ENCODE data around the gene LLCFC1. TPM values are rescaled to one million over a fixed set of nuclear protein-coding genes. Genes with fewer than 3 reads are reported as not detected.

LLCFC1 gene
- total and polyA plus RNA-seq, 2 of the 8 experiments (the other 6 are each of a cell fraction or from before 2014, with no cell fraction given), result not detected

DNA sequence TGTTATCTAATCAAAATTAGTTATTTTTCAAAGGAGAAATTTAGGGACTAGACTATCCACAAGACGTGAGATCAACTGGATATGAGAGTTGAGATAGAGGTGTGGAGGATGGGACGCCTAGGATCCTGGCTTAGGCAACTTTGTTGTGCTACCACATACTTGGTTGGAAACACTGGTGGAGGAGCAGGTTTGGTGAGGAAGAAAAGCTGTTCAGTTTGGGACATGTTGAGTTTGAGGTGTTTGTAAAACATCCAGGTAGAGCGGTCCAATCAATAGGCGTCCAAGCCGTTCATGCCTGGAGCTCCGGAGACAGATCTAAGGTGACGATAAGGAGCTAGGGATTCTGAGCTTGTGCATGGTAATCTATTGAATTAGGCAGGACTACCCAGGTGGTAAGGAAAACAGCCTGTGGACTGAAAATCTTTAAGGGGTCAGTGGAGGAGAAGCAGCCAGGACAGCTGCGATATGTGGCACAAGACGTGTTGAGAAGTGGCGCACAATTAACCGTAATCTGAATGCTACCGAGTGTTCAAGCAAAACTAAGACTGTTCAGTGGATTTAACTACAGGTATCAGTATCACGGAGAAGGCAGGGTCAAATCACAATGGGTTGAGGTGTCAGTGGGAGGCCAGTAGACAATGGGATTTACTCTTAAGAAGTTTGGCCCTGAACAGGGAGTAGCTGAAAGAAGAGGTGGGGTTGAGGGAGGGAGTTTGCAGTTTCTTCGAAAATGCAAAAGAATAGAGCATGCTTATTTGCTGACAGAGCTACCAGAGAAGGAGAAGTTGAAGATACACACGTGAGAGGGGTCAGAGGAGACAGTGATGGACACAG lies 37.6 kb upstream of the LLCFC1 start:
- DNase-seq (ENCODE audit: low read depth in 1 of 2, low spot score in 2 of 2) (no peak), FAIRE-seq (no peak)
- H3K9ac ChIP-seq (replicated peaks in 1 of 4; ENCODE audit: extremely low read depth in 1 of 4, low read depth in 3 of 4, low read length in 3 of 4), result no peak overlapping the region
- H3K27ac ChIP-seq (ENCODE audit: low read depth, low read length), result no peak overlapping the region
- CTCF ChIA-PET (ENCODE audit: partially characterized antibody), result interaction anchor here (0.6 to 5.0 kb wide), 16 partner anchors 8 to 314 kb away, joined by 3 to 34 read pairs (median 4); partner anchors contain the start of gene KEL
- no peak overlapping the region for H3K4ac ChIP-seq (replicated peaks; ENCODE audit: insufficient read length, low read depth, low read length)
- no peak overlapping the region; a peak in 1 of 4 replicates for H3K4me2 ChIP-seq (ENCODE audit: insufficient read depth in 1 of 2, low read depth in 2 of 2, low read length in 2 of 2)
- H2BK5ac ChIP-seq (ENCODE audit: low read depth, low read length), result no peak overlapping the region
- H3K14ac ChIP-seq (ENCODE audit: insufficient read length), result no peak overlapping the region
- H2AK5ac ChIP-seq (ENCODE audit: low read depth, low read length), result no peak overlapping the region
- 83% methylated on average over 15 of the region's 15 CpGs; no CpG with 5 or more reads in 1 of the 2 experiments for WGBS, 2 experiments (ENCODE audit: extremely low coverage in 1 of 2, insufficient coverage in 1 of 2, insufficient read length in 1 of 2, insufficient replicate concordance in 2 of 2, low coverage in 1 of 2, low lambda C conversion rate in 2 of 2, missing lambda C conversion rate in 1 of 2)
- peaks cover 19 to 23% of the 10 kb centered on the region in 2 experiments for H3K9me3 ChIP-seq (ENCODE audit: insufficient read depth in 2 of 2, low read depth in 1 of 2, low read length in 1 of 2)
- H2BK120ac ChIP-seq (replicated peaks; ENCODE audit: low read depth, low read length), result no peak overlapping the region
- no peak overlapping the region for H4K5ac ChIP-seq (ENCODE audit: insufficient read length, low read depth, low read length)
- H2AFZ ChIP-seq (ENCODE audit: low read length), result no peak overlapping the region
- no peaks in the 10 kb centered on the region; a peak in 1 of 7 replicates for H3K27me3 ChIP-seq (replicated peaks in 1 of 4; ENCODE audit: control insufficient read depth in 3 of 4, extremely low read depth in 1 of 4, insufficient read depth in 3 of 4, low read length in 3 of 4)
- H3K56ac ChIP-seq (replicated peaks; ENCODE audit: insufficient read length, low read depth, low read length), result no peak overlapping the region
- no peaks in the 10 kb centered on the region for H3K23me2 ChIP-seq (ENCODE audit: low read depth, low read length)
- no peaks in the 10 kb centered on the region for H3K79me2 ChIP-seq (ENCODE audit: control insufficient read depth in 1 of 2, insufficient read depth in 2 of 2, low read length in 2 of 2)
- no peak overlapping the region for H2BK20ac ChIP-seq (ENCODE audit: low read length)
- peaks cover 0 to 3% (median 0%) of the 10 kb centered on the region in 4 experiments; a peak in 1 of 7 replicates for H3K4me1 ChIP-seq (replicated peaks in 1 of 4; ENCODE audit: control insufficient read depth in 3 of 4, insufficient read depth in 4 of 4, low read length in 3 of 4)
- no peaks in the 10 kb centered on the region for H3K36me3 ChIP-seq (ENCODE audit: control insufficient read depth in 2 of 4, insufficient read depth in 4 of 4, low read length in 3 of 4)
- H4K91ac ChIP-seq (replicated peaks; ENCODE audit: insufficient read length, low read length), result no peak overlapping the region
- no peak overlapping the region for H3K18ac ChIP-seq (ENCODE audit: extremely low read depth, low read length)
- H2BK12ac ChIP-seq (ENCODE audit: low read depth, low read length), result no peak overlapping the region
- no peak overlapping the region for H3K4me3 ChIP-seq (ENCODE audit: extremely low read depth in 1 of 4, insufficient read depth in 2 of 4, low read depth in 3 of 4, low read length in 4 of 4)
- H3K79me1 ChIP-seq (ENCODE audit: low read depth, low read length), result no peaks in the 10 kb centered on the region
- no peak overlapping the region for H2BK15ac ChIP-seq (ENCODE audit: low read length)
- H4K20me1 ChIP-seq (replicated peaks in 1 of 2; ENCODE audit: control insufficient read depth in 1 of 2, insufficient read depth in 2 of 2, low read length in 2 of 2), result no peaks in the 10 kb centered on the region
- POLR2A ChIA-PET (ENCODE audit: partially characterized antibody), result interaction anchor here (1.1 kb wide), 1 partner anchor 15 kb away, joined by 4 read pairs; no protein-coding TSS in a partner anchor
- H4K8ac ChIP-seq (ENCODE audit: extremely low read depth, insufficient read depth, low read length), result no peak overlapping the region
- H3K23ac ChIP-seq (ENCODE audit: insufficient read length), result no peak overlapping the region
- TF ChIP-seq JUND (IDR thresholded peaks at IDR 0.05; ENCODE audit: low read length) (no peak), POU5F1 (IDR thresholded peaks at IDR 0.05; ENCODE audit: low read depth, low read length) (no peak), YY1 (IDR thresholded peaks at IDR 0.05; ENCODE audit: low read depth, low read length) (no peak), TAF7 (optimal IDR thresholded peaks at IDR 0.05; ENCODE audit: borderline replicate concordance, low read depth, low read length) (no peak), SUZ12 (IDR thresholded peaks at IDR 0.05; ENCODE audit: low read length) (no peak), BCL11A (IDR thresholded peaks at IDR 0.05; ENCODE audit: low read depth in 2 of 2, low read length in 2 of 2) (no peak), PHF8 (conservative IDR thresholded peaks at IDR 0.05; ENCODE audit: low read depth, low read length) (no peak), TBP (IDR thresholded peaks at IDR 0.05; ENCODE audit: low read depth, low read length) (no peak), SP4 (IDR thresholded peaks at IDR 0.05; ENCODE audit: low read length) (no peak), POLR2A (IDR thresholded peaks at IDR 0.05; ENCODE audit: control extremely low read depth in 1 of 2, low read depth in 2 of 2, low read length in 2 of 2) (no peak), ATF3 (IDR thresholded peaks at IDR 0.05; ENCODE audit: insufficient read depth, low read depth, low read length) (no peak), ZNF274 (IDR thresholded peaks at IDR 0.05; ENCODE audit: borderline replicate concordance, extremely low read depth, low read length) (no peak), CHD2 (IDR thresholded peaks at IDR 0.05; ENCODE audit: low read length) (no peak)
